HepG2 (cell line): ENCODE data around the gene PCIF1. TPM values are rescaled to one million over a fixed set of nuclear protein-coding genes. Genes with fewer than 3 reads are reported as not detected.

Experiments used
- ATF4 ChIP-seq, 2 experiments: fragments of 450-650 bp in 1 of 2; sonication (generic) in 1 of 2; formaldehyde crosslinking; IDR thresholded peaks; 2 replicates each; pipeline versions ENCODE4 v1.5.0 to v1.8.0; 2020 to 2022; ENCODE audit warnings: mild to moderate bottlenecking in 1 of 2, missing genetic modification reagents in 1 of 2
- CAMTA2 ChIP-seq: sonication (generic); formaldehyde crosslinking; IDR thresholded peaks from 2 replicates; pipeline ENCODE4 v1.4.0; 2020; ENCODE audit warnings: mild to moderate bottlenecking, missing genetic modification reagents, borderline replicate concordance
- ERF ChIP-seq: IDR thresholded peaks from 2 replicates; pipeline ENCODE4 v1.6.1; 2018; ENCODE audit warnings: missing biosample characterization, missing genetic modification reagents
- FOXK2 ChIP-seq: fragments of 450-650 bp; IDR thresholded peaks from 2 replicates; pipeline ENCODE4 v1.6.1; 2016
- GLMP ChIP-seq: sonication (generic); formaldehyde crosslinking; IDR thresholded peaks from 2 replicates; pipeline ENCODE4 v1.9.0; 2021; ENCODE audit warnings: missing genetic modification reagents, mild to moderate bottlenecking, borderline replicate concordance
- HBP1 ChIP-seq: IDR thresholded peaks from 2 replicates; pipeline ENCODE4 v1.6.1; 2016; ENCODE audit warnings: low read depth, control low read depth
- HOXD1 ChIP-seq: sonication (generic); formaldehyde crosslinking; IDR thresholded peaks from 2 replicates; pipeline ENCODE4 v1.5.0; 2020; ENCODE audit warnings: missing genetic modification reagents
- KDM5A ChIP-seq: fragments of 200-600 bp; sonication (generic); IDR thresholded peaks from 2 replicates; pipeline ENCODE4 v1.7.0; 2018; ENCODE audit warnings: antibody characterized with exemption, mild to moderate bottlenecking, low read length, borderline replicate concordance
- KDM6A ChIP-seq: IDR thresholded peaks from 2 replicates; pipeline ENCODE4 v1.6.1; 2016; ENCODE audit warnings: low read depth
- NCOA5 ChIP-seq: sonication (generic); formaldehyde crosslinking; IDR thresholded peaks from 2 replicates; pipeline ENCODE4 v1.4.0; 2020; ENCODE audit warnings: missing genetic modification reagents
- NONO ChIP-seq, 2 experiments: fragments of 450-650 bp in 1 of 2; sonication (generic) in 1 of 2; formaldehyde crosslinking in 1 of 2; IDR thresholded peaks in 1 of 2; conservative IDR thresholded peaks in 1 of 2; 2 replicates each; pipeline versions ENCODE4 v1.6.1 to v1.8.0; 2017 to 2022; ENCODE audit warnings: mild to moderate bottlenecking in 1 of 2, missing genetic modification reagents in 1 of 2, moderate library complexity in 1 of 2
- NPAS2 ChIP-seq: sonication (generic); formaldehyde crosslinking; IDR thresholded peaks from 2 replicates; pipeline ENCODE4 v1.8.0; 2022; ENCODE audit warnings: mild to moderate bottlenecking, missing genetic modification reagents, borderline replicate concordance
- PHF5A ChIP-seq: IDR thresholded peaks from one replicate; pipeline ENCODE4 v1.6.1; 2018; ENCODE audit warnings: low read depth, missing genetic modification reagents; ENCODE audit not compliant: unreplicated experiment
- RXRA ChIP-seq: sonication (generic); formaldehyde crosslinking; IDR thresholded peaks from 2 replicates; pipeline ENCODE4 v1.5.1; 2020; ENCODE audit warnings: missing genetic modification reagents
- TCF7L2 ChIP-seq: IDR thresholded peaks from 2 replicates; pipeline ENCODE4 v1.6.1; 2011; ENCODE audit warnings: mild to moderate bottlenecking, low read depth, low read length, moderate library complexity
- THAP11 ChIP-seq: IDR thresholded peaks from 2 replicates; pipeline ENCODE4 v1.6.1; 2016; ENCODE audit warnings: missing biosample characterization, missing genetic modification reagents
- TP53 ChIP-seq: sonication (generic); formaldehyde crosslinking; conservative IDR thresholded peaks from 2 replicates; pipeline ENCODE4 v1.4.0; 2020; ENCODE audit warnings: missing genetic modification reagents
- ZBTB33 ChIP-seq: sonication (generic); formaldehyde crosslinking; IDR thresholded peaks from 2 replicates; pipeline ENCODE4 v1.4.0; 2020; ENCODE audit warnings: missing genetic modification reagents
- ZBTB7B ChIP-seq: sonication (generic); formaldehyde crosslinking; IDR thresholded peaks from 2 replicates; pipeline ENCODE4 v1.4.0; 2020; ENCODE audit warnings: missing genetic modification reagents
- ZEB1 ChIP-seq: IDR thresholded peaks from 2 replicates; pipeline ENCODE4 v1.6.1; 2012; ENCODE audit warnings: mild to moderate bottlenecking, low read depth, inconsistent platforms; ENCODE audit not compliant: insufficient replicate concordance
- ZIK1 ChIP-seq: sonication (generic); formaldehyde crosslinking; IDR thresholded peaks from 2 replicates; pipeline ENCODE4 v1.5.0; 2020; ENCODE audit warnings: mild to moderate bottlenecking, low read depth, missing genetic modification reagents, borderline replicate concordance
- ZNF234 ChIP-seq: sonication (generic); formaldehyde crosslinking; conservative IDR thresholded peaks from 2 replicates; pipeline ENCODE4 v1.5.1; 2020; ENCODE audit warnings: mild to moderate bottlenecking, missing genetic modification reagents
- ZNF75D ChIP-seq: sonication (generic); formaldehyde crosslinking; IDR thresholded peaks from 2 replicates; pipeline ENCODE4 v1.8.1; 2023; ENCODE audit warnings: missing genetic modification reagents, mild to moderate bottlenecking, borderline replicate concordance
- ZNF773 ChIP-seq: sonication (generic); formaldehyde crosslinking; IDR thresholded peaks from 2 replicates; pipeline ENCODE4 v1.4.0; 2020; ENCODE audit warnings: missing genetic modification reagents, borderline replicate concordance
- polyA plus RNA-seq, 8 experiments: library from polyadenylated mRNA; depleted of rRNA in 3 of 8; stranded (reverse) in 7 of 8; unstranded in 1 of 8; fragments of >200 nt; fragmentation: Illumina TruSeq in 4 of 8; extraction: Trizol in 4 of 8; gene quantifications; 2 replicates each; pipeline versions ENCODE4 v1.2.1 to v1.2.3, GENCODE V29; 2011 to 2016; ENCODE audit warnings: low read depth in 4 of 8, missing spikeins in 1 of 8, mixed read lengths in 1 of 8; ENCODE audit not compliant: insufficient read depth in 1 of 8
- total RNA-seq, 5 experiments: library from RNA; depleted of rRNA; stranded (reverse); fragments of >200 nt; fragmentation: Illumina TruSeq; extraction: Trizol; gene quantifications; 2 replicates each; pipeline ENCODE4 v1.2.3, GENCODE V29; 2016; ENCODE audit warnings: low read depth in 1 of 5

The PCIF1 gene
- total and polyA plus RNA-seq, 2 of the 13 experiments (the other 11 are each of a cell fraction or from before 2014, with no cell fraction given), result 20.9 to 24.4 TPM

GRCh38 chr20:45890985-45891983, 43.2 kb upstream of the PCIF1 start, which contains the start of the genes CTSA and NEURL2 (continued):
- TF ChIP-seq GLMP (CRISPR knock-in tag) (peak; percentile 85; the same call in 1 of the 2 replicates), HOXD1 (CRISPR knock-in tag) (peak; percentile 95), KDM6A (CRISPR knock-in tag) (peak; percentile 91), ZIK1 (peak; percentile 94), ZEB1 (no peak), TP53 (CRISPR knock-in tag) (peak; percentile 91; the same call in 1 of the 2 replicates), ZNF234 (peak; percentile 59; the same call in 1 of the 2 replicates), RXRA (CRISPR knock-in tag) (peak; percentile 100), PHF5A (CRISPR knock-in tag) (peak; percentile 99), ZNF773 (peak; percentile 37; the same call in 1 of the 2 replicates), CAMTA2 (CRISPR knock-in tag) (peak; percentile 73; the same call in 1 of the 2 replicates), ZNF75D (0 out of 2 replicates have a peak, but pooled peaks have one; percentile 92), THAP11 (peak; percentile 94), NCOA5 (CRISPR knock-in tag) (no peak), KDM5A (peak; percentile 100), TCF7L2 (no peak), FOXK2 (peak; percentile 84), ERF (CRISPR knock-in tag) (peak; percentile 99), ZBTB7B (CRISPR knock-in tag) (peak; percentile 99), ZBTB33 (CRISPR knock-in tag) (peak; percentile 93), ATF4 (CRISPR knock-in tag; IDR thresholded peaks at IDR 0.05) (peak in 1 of 2 experiments; percentile 92; a peak in 2 of 4 replicates), NPAS2 (CRISPR knock-in tag) (peak; percentile 96; the same call in 1 of the 2 replicates), HBP1 (CRISPR knock-in tag) (peak; percentile 99), NONO (IDR thresholded peaks at IDR 0.05) (no peak), NONO (CRISPR knock-in tag; conservative IDR thresholded peaks at IDR 0.05) (peak; percentile 100)
